HepG2 (cell line): ENCODE results near the gene MVP. TPM values are rescaled to one million over a fixed set of nuclear protein-coding genes. Genes with fewer than 3 reads are reported as not detected.

Experiments used
- AGO1 ChIP-seq: fragments of 200-400 bp; formaldehyde crosslinking; IDR thresholded peaks from 2 replicates; pipeline ENCODE4 v1.6.1; 2017; ENCODE audit warnings: mild to moderate bottlenecking, low read depth, low read length, moderate library complexity; ENCODE audit not compliant: poor library complexity, severe bottlenecking
- BRD4 ChIP-seq: sonication (generic); formaldehyde crosslinking; IDR thresholded peaks from 2 replicates; pipeline ENCODE4 v1.4.0; 2020; ENCODE audit warnings: missing genetic modification reagents
- HNF4A ChIP-seq: sonication (generic); formaldehyde crosslinking; IDR thresholded peaks from 2 replicates; pipeline ENCODE4 v1.4.0; 2020; ENCODE audit warnings: missing genetic modification reagents
- IRX3 ChIP-seq: sonication (generic); formaldehyde crosslinking; IDR thresholded peaks from 2 replicates; pipeline ENCODE4 v1.8.1; 2023; ENCODE audit warnings: mild to moderate bottlenecking, low read depth, missing genetic modification reagents, borderline replicate concordance
- JARID2 ChIP-seq: sonication (generic); formaldehyde crosslinking; IDR thresholded peaks from 2 replicates; pipeline ENCODE4 v1.8.1; 2023; ENCODE audit warnings: missing genetic modification reagents, inconsistent platforms; ENCODE audit not compliant: insufficient replicate concordance
- KMT2B ChIP-seq: IDR thresholded peaks from 2 replicates; pipeline ENCODE4 v1.6.1; 2016; ENCODE audit warnings: missing genetic modification reagents, missing compliant biosample characterization
- MIXL1 ChIP-seq: IDR thresholded peaks from 2 replicates; pipeline ENCODE4 v1.6.1; 2016
- MTA3 ChIP-seq: sonication (generic); formaldehyde crosslinking; IDR thresholded peaks from 2 replicates; pipeline ENCODE4 v1.4.0; 2020; ENCODE audit warnings: missing genetic modification reagents
- MXI1 ChIP-seq: IDR thresholded peaks from 3 replicates; pipeline ENCODE4 v1.6.1; 2012; ENCODE audit warnings: low read depth, low read length, inconsistent platforms, borderline replicate concordance
- PHF21A ChIP-seq: sonication (generic); formaldehyde crosslinking; IDR thresholded peaks from 2 replicates; pipeline ENCODE4 v1.5.0; 2020; ENCODE audit warnings: mild to moderate bottlenecking, missing genetic modification reagents
- SETDB1 ChIP-seq: sonication (generic); formaldehyde crosslinking; IDR thresholded peaks from 2 replicates; pipeline ENCODE4 v1.5.1; 2020; ENCODE audit warnings: missing genetic modification reagents, mild to moderate bottlenecking, borderline replicate concordance
- SYNCRIP ChIP-seq: fragments of 200-400 bp; formaldehyde crosslinking; IDR thresholded peaks from 2 replicates; pipeline ENCODE4 v1.6.1; 2018; ENCODE audit warnings: mild to moderate bottlenecking, low read depth, low read length; ENCODE audit not compliant: insufficient read depth
- TRIM24 ChIP-seq: sonication (generic); formaldehyde crosslinking; IDR thresholded peaks from 2 replicates; pipeline ENCODE4 v1.8.0; 2022; ENCODE audit warnings: mild to moderate bottlenecking, missing genetic modification reagents
- ZC3H4 ChIP-seq: sonication (generic); formaldehyde crosslinking; IDR thresholded peaks from 2 replicates; pipeline ENCODE4 v1.4.0; 2020; ENCODE audit warnings: missing genetic modification reagents, borderline replicate concordance
- ZNF12 ChIP-seq: sonication (generic); formaldehyde crosslinking; IDR thresholded peaks from 2 replicates; pipeline ENCODE4 v1.5.0; 2020; ENCODE audit warnings: missing genetic modification reagents
- ZNF160 ChIP-seq: sonication (generic); formaldehyde crosslinking; IDR thresholded peaks from 2 replicates; pipeline ENCODE4 v1.8.0; 2022; ENCODE audit warnings: mild to moderate bottlenecking, inconsistent platforms, missing genetic modification reagents
- ZNF207 ChIP-seq: fragments of 450-650 bp; IDR thresholded peaks from 2 replicates; pipeline ENCODE4 v1.6.1; 2016; ENCODE audit warnings: antibody characterized with exemption, borderline replicate concordance
- ZNF329 ChIP-seq: sonication (generic); formaldehyde crosslinking; IDR thresholded peaks from 2 replicates; pipeline ENCODE4 v1.9.0; 2021; ENCODE audit warnings: low read depth, mild to moderate bottlenecking, missing genetic modification reagents
- ZNF446 ChIP-seq: sonication (generic); formaldehyde crosslinking; IDR thresholded peaks from 2 replicates; pipeline ENCODE4 v1.5.0; 2020; ENCODE audit warnings: mild to moderate bottlenecking, missing genetic modification reagents
- ZNF816 ChIP-seq: sonication (generic); formaldehyde crosslinking; IDR thresholded peaks from 2 replicates; pipeline ENCODE4 v1.8.0; 2022; ENCODE audit warnings: missing genetic modification reagents, mild to moderate bottlenecking, borderline replicate concordance
- polyA plus RNA-seq, 8 experiments: library from polyadenylated mRNA; depleted of rRNA in 3 of 8; stranded (reverse) in 7 of 8; unstranded in 1 of 8; fragments of >200 nt; fragmentation: Illumina TruSeq in 4 of 8; extraction: Trizol in 4 of 8; gene quantifications; 2 replicates each; pipeline versions ENCODE4 v1.2.1 to v1.2.3, GENCODE V29; 2011 to 2016; ENCODE audit warnings: low read depth in 4 of 8, missing spikeins in 1 of 8, mixed read lengths in 1 of 8; ENCODE audit not compliant: insufficient read depth in 1 of 8
- total RNA-seq, 5 experiments: library from RNA; depleted of rRNA; stranded (reverse); fragments of >200 nt; fragmentation: Illumina TruSeq; extraction: Trizol; gene quantifications; 2 replicates each; pipeline ENCODE4 v1.2.3, GENCODE V29; 2016; ENCODE audit warnings: low read depth in 1 of 5
- TF ChIP-seq, protein P1 (sequence below): sonication (generic); formaldehyde crosslinking; IDR thresholded peaks from 2 replicates; pipeline ENCODE4 v1.4.0; 2020; ENCODE audit warnings: missing genetic modification reagents, mild to moderate bottlenecking, borderline replicate concordance
- TF ChIP-seq, protein P2 (sequence below): sonication (generic); formaldehyde crosslinking; IDR thresholded peaks from 2 replicates; pipeline ENCODE4 v1.5.0; 2020; ENCODE audit warnings: mild to moderate bottlenecking, missing genetic modification reagents
- TF ChIP-seq, protein P3 (sequence below): sonication (generic); formaldehyde crosslinking; IDR thresholded peaks from 2 replicates; pipeline ENCODE4 v1.9.0; 2021; ENCODE audit warnings: missing genetic modification reagents, borderline replicate concordance

The MVP gene
- total and polyA plus RNA-seq, 2 of the 13 experiments (the other 11 are each of a cell fraction or from before 2014, with no cell fraction given), result 22.9 to 43.5 TPM

DNA sequence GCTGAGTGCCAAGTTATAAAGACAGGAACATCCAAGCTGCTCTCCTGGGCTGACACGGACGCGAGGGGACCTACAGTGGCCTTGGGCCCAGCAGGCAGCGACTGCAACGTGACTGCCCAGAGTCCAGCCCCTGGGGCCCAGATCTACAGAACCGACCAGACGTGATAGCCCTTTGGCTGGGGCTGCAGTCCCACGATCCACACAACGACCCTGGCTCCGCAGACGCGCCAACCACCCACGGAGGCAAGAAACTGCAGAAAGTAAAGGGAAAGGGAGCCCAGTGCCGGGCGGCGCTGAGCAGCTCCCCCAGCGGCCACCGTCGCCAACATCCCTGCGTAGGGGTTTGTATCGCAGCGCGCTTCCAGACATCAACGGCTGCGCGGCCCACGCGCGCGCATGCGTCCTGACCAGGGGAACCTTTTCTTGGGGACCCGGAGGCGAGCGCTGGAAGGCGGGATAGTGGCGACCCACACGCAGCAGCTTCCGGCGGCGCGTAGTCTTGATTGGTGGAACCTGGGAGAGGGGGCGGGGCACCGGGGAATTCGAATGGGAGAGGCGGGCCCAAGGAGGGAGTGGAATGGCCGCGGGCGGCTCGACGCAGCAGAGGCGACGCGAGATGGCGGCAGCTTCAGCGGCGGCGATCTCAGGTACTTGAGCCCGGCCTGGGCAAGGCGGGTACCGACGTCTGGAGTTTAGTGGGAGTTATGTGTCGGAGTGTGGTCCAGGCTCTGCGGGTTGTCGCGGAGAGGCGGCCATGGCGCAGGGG is 29.9 kb upstream of the MVP start, which contains the start of gene KIF22 (continued):
- peak; percentile 90 for TF ChIP-seq AGO1
- TF ChIP-seq MTA3 (CRISPR knock-in tag), result no peak
- no peak for TF ChIP-seq ZNF12
- TF ChIP-seq, protein P1, sequence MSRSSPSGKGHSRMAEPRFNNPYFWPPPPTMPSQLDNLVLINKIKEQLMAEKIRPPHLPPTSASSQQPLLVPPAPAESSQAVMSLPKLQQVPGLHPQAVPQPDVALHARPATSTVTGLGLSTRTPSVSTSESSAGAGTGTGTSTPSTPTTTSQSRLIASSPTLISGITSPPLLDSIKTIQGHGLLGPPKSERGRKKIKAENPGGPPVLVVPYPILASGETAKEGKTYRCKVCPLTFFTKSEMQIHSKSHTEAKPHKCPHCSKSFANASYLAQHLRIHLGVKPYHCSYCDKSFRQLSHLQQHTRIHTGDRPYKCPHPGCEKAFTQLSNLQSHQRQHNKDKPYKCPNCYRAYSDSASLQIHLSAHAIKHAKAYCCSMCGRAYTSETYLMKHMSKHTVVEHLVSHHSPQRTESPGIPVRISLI (CRISPR knock-in tag), result peak; percentile 62
- TF ChIP-seq ZNF160 (CRISPR knock-in tag), result peak; percentile 77
- TF ChIP-seq ZNF446, result no peak
- TF ChIP-seq, protein P2, sequence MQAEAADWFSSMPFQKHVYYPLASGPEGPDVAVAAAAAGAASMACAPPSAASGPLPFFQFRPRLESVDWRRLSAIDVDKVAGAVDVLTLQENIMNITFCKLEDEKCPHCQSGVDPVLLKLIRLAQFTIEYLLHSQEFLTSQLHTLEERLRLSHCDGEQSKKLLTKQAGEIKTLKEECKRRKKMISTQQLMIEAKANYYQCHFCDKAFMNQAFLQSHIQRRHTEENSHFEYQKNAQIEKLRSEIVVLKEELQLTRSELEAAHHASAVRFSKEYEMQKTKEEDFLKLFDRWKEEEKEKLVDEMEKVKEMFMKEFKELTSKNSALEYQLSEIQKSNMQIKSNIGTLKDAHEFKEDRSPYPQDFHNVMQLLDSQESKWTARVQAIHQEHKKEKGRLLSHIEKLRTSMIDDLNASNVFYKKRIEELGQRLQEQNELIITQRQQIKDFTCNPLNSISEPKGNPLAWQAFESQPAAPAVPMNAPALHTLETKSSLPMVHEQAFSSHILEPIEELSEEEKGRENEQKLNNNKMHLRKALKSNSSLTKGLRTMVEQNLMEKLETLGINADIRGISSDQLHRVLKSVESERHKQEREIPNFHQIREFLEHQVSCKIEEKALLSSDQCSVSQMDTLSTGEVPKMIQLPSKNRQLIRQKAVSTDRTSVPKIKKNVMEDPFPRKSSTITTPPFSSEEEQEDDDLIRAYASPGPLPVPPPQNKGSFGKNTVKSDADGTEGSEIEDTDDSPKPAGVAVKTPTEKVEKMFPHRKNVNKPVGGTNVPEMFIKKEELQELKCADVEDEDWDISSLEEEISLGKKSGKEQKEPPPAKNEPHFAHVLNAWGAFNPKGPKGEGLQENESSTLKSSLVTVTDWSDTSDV (CRISPR knock-in tag), result peak; percentile 86; the same call in 1 of the 2 replicates
- 0 out of 2 replicates have a peak, but pooled peaks have one; percentile 63 for TF ChIP-seq IRX3 (CRISPR knock-in tag)
- TF ChIP-seq, protein P3, sequence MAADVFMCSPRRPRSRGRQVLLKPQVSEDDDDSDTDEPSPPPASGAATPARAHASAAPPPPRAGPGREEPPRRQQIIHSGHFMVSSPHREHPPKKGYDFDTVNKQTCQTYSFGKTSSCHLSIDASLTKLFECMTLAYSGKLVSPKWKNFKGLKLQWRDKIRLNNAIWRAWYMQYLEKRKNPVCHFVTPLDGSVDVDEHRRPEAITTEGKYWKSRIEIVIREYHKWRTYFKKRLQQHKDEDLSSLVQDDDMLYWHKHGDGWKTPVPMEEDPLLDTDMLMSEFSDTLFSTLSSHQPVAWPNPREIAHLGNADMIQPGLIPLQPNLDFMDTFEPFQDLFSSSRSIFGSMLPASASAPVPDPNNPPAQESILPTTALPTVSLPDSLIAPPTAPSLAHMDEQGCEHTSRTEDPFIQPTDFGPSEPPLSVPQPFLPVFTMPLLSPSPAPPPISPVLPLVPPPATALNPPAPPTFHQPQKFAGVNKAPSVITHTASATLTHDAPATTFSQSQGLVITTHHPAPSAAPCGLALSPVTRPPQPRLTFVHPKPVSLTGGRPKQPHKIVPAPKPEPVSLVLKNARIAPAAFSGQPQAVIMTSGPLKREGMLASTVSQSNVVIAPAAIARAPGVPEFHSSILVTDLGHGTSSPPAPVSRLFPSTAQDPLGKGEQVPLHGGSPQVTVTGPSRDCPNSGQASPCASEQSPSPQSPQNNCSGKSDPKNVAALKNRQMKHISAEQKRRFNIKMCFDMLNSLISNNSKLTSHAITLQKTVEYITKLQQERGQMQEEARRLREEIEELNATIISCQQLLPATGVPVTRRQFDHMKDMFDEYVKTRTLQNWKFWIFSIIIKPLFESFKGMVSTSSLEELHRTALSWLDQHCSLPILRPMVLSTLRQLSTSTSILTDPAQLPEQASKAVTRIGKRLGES (CRISPR knock-in tag), result peak; percentile 69; the same call in 1 of the 2 replicates
- no peak; the same call in 1 of the 2 replicates for TF ChIP-seq SETDB1 (CRISPR knock-in tag)
- TF ChIP-seq KMT2B (CRISPR knock-in tag), result peak; percentile 89
- TF ChIP-seq HNF4A, result 0 out of 2 replicates have a peak, but pooled peaks have one; percentile 12
- peak; percentile 55 for TF ChIP-seq PHF21A (CRISPR knock-in tag)
- TF ChIP-seq JARID2 (CRISPR knock-in tag), result peak; percentile 87
- no peak for TF ChIP-seq TRIM24
- peak; percentile 88 for TF ChIP-seq MIXL1
- TF ChIP-seq ZNF816 (CRISPR knock-in tag), result peak; percentile 97; the same call in 1 of the 2 replicates
- TF ChIP-seq ZNF329 (CRISPR knock-in tag), result no peak
- no peak for TF ChIP-seq ZNF207
- no peak for TF ChIP-seq SYNCRIP
- peak; percentile 92 for TF ChIP-seq MXI1
- TF ChIP-seq ZC3H4 (CRISPR knock-in tag), result no peak
- peak; percentile 50; the same call in 1 of the 2 replicates for TF ChIP-seq BRD4
